HG03342 (cell line): Measurements from ENCODE around the gene FBRSL1.

Experiments used
- ATAC-seq: cut with Tn5 transposase; IDR thresholded peaks from one replicate; pipeline ENCODE4 v1.9.1; 2021; ENCODE audit warnings: mild to moderate bottlenecking, moderate library complexity; ENCODE audit not compliant: unreplicated experiment

Gene FBRSL1

DNA sequence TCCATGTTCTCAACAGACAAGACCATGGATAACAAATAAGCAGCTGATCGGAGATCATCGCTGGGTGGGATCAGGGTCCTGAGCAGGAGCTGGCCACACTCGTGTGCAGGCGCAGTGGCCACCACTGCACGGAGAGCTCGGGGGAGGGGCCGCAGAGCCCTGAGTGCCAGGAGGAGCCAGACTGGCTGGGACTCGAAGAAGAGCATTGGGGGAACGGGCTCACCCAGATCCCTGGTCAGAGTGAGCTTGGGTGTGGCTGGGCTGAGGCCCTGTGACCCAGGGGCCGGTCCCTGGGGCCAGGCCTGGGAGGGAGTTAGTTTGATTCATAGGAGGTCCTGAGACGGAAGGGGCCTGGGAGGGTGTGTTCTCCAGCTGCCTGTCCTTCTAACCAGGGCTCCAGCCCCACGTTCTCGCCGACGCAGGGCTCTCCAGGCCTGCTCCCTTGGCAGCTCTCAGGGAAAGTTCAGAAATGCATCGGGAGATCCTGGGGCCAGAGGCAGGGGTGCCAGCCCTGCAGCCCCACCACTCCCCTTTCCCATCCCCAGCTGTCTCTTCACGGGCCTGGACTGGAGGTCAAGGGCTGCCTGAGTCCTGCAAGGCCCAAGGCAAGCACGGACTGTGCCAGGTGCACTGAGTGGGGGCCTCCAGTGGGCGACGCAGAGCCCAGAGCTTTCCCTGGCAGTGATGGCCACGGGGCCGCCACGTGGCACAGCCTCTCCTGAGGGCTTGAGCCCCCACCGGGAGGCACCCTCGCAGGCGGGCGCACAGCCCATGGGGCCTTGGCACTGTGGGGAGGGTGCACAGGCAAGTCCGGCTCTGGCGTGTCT lies 48.1 kb downstream of the FBRSL1 start:
- no peak for ATAC-seq

DNA sequence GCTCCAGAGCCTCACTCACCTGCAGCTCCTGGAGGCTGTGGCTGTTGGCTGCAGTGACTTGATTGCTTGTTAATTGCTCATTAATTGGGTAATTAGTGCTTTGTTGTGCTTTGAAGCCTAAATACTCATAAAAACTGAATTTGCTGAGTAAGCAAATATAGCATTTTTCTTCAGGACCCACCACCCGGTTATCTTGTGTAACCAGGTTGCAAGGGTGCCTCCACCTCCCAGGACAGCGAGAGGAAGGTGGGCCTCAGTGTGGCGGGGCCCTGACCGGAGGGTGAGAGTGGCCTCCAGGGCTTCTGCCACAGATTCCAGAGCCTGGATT lies 48.7 kb downstream of the FBRSL1 start:
- no peak for ATAC-seq

DNA sequence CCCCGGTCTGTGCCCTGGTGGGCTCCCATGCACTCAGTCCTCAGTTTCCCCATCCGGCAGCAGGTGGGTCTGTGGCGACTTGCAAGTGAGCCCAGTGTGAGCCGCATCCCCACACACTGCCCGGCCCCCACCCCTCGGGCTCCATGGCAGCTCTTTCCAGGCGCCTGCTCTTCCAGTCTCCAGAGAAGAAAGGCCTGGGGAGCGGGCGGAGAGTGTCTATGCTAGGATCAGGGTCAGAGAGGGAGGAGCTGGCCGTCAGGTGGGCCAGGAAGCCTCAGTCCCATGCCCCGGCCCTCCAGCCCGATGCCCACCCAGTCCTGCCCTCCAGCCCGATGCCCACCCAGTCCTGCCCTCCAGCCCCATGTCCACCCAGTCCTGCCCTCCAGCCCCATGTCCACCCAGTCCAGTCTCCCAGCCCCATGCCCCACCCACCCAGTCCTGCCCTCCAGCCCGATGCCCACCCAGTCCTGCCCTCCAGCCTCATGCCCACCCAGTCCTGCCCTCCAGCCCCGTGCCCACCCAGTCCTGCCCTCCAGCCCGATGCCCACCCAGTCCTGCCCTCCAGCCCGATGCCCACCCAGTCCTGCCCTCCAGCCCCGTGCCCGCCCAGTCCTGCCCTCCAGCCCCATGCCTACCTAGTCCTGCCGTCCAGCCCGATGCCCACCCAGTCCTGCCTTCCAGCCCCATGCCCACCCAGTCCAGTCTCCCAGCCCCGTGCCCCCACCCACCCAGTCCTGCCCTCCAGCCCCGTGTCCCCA lies 49.2 kb downstream of the FBRSL1 start:
- no peak for ATAC-seq

DNA sequence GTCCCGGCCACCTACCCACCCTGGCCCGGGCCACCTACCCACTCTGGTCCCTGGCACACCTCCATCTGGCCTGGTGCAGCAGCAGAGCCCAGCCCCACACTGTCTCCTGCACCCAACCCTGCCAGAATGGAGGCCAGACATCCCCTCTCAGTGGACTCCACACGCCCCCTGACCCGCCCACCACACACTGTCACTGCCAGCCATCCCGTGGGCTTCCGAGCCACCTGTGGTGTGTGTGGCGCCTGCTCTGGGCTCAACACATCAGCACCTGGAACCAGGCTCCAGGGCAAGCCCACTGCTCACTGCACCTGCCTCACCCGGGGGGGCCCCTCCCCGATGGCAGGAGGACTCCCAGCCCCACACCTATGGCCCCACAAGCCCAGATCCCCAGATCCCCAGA lies 50.5 kb downstream of the FBRSL1 start:
- ATAC-seq, result no peak

DNA sequence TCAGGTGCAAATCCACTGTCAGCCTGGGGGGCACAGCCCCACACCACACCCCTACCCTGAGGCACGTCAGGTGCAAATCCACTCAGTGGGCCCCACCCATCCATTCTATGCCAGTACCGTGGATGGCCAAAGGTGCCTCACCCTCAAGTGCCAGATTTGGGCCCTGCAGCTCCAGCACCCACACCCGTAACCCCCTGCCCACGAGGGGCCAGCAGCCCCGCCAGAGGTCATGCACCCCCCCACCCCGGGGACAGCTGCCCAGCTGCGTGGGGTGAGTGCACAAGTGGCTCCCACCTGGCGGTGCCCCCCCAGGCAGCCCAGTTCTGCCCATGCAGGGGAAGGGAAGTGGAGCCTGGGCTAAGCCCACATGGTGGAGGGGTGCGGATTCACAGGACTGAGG lies 51.2 kb downstream of the FBRSL1 start:
- ATAC-seq, result no peak

DNA sequence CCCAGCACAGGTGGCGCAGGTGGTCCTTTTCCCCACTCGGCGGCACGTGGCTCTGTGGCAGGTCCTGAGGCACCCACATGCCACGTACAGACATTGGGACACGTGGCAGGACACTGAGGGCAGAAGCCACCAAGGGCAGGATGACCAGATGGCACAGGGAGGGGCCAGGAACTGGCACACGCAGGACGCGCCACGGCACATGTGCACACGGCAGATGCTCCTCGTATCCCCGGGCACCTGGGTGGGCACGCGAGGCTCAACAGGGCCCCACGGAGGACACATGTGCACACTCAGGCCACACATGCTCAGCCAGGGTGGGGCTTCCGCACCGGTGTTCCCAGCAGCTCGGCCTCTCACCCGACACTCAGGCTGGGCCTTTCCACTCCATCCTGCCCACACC lies 52.0 kb downstream of the FBRSL1 start:
- no peak for ATAC-seq

DNA sequence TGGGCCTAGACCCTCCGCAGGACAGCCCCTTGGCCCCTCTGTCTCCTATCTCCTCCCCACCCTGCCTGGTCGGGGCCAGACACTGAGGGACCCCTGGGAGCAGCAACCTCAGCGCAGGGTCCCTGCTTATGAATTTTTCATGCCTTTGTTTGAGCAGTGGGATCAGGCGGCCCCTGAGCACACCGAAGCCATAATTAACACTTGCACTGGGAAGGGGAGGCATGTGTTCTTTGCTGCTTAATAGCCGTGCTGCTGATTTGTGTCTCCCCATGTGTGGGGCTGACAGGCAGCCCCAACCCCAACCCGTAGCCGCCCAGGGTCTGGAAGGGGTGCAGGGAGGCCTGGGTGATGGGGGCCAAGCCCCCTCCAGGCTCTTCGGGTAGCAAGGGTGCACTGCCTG lies 52.7 kb downstream of the FBRSL1 start:
- no peak for ATAC-seq

DNA sequence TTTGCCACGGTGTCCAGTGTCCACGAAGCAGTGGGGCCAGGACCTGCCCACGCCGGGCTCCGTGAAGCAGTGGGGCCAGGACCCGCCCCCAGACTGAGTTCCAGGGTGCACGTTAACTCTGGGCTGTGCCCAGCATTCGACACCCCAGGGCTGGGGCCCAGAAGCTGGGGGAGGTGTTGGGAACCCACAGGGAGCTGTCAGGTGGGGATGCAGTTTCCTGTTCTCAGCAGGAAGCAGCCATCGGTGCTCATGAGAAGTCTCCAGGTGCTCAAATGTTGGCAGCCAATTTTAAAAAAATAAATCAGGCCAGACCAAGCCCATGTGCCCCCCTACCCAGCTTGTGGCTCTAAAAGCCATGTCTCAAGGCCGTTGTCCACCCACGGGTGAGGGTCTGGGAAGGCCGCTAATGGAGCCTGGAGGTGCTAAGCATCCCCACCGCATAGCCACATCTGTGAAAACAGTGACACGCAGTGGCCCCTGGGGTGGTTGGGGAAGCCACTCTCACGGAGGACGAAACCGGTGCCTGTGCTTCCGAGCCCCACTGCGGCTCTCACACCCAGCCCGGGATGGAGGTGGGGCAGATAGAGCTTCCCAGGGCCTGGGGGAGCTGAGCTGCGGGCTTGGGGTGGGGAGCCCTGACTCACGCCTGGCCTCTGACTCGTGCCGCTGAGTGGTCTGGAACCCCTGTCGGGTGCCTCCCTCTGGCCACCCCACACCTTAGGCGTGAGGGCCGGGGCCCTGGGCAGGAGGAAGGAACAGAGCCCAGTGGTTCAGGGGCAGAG lies 53.5 kb downstream of the FBRSL1 start:
- ATAC-seq, result no peak

DNA sequence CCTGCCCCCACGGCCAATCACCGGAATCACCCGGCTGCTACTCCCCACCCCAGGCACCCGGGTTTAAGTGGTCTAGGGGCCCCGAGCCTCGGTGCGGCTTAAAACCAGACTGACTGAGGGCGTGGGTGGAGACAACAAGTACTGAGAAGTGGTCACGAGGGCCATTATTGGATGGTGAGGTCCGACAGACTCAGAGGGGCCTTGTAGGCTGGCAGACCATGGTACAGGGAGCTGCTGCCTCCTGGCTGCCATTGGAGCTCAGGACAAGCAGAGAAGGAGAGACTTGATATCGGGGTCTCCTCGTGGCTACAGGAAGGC lies 54.1 kb downstream of the FBRSL1 start:
- no peak for ATAC-seq

DNA sequence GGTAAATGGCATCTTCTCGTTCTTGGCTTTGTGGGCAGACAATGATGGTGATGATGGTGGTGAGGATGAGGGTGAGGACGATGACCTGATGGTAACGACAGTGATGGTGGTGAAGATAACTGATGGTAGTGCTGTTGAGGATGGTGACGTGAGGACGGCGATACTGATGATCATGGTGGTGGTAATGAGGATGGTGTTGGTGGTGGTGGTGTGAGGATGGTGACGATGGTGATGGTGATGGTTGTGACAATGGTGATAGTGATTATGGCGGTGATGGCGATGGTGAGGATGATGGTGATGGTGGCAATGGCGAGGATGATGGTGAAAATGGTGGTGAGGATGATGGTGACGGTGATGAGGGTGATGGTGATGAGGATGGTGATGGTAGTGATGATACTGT lies 54.5 kb downstream of the FBRSL1 start:
- ATAC-seq, result no peak

DNA sequence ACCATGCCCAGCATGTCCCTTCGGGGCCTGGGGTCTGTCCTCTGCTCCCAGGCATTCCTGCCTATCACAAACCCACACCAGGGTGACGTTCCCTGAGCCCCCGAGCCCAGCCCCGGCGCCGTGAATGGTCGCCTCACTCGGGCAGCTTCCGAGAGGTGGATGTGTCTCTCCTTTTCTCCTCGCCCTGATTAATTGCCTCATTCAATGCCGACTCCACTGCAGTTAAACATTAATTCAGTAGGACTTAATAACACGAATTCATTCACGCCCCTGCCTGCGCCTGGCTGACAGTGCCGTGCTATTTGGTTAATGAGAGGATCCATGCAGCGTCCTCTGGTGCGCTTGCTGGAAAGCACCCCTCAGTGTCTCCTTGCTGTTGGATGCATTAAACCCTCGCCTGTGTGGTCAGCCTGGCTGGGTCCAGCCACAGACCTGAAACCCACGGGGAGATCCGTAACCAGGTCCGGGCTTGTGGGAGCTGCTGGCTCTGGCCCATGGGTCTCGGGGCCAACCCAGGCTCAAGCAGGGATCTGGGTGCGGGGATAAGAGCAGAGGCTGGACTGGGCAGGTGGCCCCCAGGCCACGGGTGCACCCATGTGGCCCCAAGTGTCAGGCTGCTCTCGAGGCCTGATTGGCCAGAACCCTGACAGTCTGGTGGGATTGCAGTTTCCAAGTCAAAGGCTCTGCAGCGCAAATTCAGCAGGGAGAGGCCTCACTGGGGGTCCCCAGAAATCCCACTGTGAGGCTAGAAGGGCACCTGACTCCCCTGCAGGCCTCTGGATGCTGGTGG lies 55.4 kb downstream of the FBRSL1 start:
- ATAC-seq, result no peak

DNA sequence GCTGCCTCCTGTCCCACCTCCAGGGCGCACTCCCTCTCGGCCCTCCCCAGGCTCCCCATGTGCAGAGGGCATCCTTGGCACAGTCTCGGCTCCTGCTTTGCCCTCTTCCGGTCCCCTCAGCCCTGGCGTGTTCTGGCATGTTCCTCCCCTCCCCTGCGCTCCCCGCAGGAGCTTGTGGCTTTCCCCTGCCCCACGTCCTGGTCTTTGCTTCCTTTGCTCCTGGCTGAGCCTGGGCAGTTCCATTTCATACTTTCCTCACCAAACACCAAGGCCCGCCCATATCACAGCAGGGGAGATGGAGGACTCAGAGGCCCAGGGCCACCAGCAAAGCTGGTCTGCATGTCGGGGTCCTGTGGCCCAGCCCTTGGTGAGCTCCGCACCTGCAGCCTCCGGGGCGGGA lies 56.0 kb downstream of the FBRSL1 start:
- ATAC-seq, result no peak

DNA sequence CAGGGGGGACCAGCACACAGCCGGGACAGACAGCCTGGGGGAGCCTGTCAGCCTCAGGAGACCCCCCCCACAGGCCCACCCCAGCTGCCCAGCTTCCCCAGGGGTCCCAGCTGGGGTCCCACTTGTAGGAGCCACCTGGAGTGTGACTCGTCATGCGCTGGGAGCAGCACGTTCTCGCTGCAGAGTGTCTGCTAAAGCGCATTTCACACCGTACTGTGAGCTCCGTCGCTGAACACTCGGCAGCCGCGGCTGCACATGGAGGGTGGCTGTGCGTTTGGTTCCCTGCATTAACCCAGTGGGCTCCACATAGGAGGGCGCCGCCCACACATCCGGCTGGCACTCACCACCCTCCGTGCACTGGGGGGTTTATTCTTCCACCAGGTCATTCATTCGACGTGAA lies 56.7 kb downstream of the FBRSL1 start:
- no peak for ATAC-seq

DNA sequence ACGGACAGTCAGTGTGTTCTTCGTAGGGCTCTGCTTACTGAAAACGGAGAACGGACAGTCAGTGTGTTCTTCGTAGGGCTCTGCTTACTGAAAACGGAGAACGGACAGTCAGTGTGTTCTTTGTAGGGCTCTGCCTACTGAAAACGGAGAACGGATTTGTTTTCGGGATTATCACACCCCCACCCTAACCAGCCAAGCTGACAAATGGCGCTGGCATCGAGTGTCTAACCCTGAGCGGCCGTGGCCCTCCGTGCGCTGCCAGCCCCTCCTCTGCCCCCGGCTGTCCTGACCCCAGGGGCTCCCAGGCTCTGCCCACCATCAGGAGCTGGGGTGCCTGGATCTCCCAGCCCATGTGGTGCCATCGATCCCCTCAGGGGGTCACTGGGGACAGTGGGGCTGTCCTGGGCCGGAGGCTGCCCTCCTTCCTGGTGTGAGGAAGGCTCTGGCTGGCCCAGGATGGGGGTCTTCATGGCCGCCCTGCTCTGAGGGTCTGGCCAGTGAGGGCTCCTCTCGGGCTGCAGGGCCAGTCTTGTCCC lies 57.3 kb downstream of the FBRSL1 start:
- no peak for ATAC-seq

DNA sequence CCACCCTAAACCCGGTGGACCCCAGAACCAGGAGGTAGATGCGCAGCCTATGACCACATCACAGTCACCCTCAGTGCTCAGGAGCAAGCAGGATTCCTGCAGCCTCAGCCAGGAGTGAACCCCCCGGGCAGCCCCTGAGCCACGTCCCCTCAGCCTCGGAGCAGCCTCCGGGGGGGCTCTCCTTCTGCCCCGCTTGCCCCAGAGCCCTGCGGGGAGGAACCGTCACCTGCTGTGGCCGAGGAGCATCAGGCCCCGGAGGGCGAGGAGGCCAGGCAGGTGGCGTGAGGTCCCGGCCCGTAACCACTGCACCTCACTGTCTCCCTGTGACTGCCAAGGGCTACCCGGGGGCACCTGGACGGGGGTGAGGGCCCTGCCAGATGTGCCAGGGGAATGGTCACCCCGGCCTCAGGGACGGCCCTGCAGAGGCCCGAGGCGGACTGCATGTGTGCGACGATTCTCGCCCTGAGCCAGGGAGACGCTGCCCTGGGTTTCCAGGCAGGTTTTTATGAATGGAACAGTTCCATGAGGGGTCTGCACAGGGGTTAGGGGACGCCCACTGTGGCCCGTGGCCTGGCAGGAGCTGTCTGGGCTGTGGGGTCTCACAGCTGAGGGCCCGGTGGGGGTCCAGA lies 58.6 kb downstream of the FBRSL1 start:
- no peak for ATAC-seq

DNA sequence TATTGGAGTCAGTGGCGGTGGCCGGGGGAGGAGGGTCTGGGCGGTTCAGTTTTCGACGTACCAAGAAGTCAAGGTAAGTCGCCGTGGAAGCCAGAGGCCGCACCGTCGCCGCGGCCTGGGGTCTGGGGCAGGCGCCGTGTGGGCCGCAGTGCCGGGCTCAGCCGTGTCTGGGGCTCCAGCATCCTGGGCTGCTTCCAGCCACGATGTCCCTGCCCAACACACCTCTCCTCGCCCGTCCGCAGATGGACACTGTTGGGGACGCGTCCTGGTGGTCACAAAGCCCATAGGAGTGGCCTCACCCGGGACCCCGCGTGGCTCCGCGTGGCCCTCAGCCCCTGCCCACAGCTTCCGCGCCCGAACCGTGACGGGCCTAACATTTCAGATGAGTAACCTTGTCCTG lies 59.1 kb downstream of the FBRSL1 start:
- no peak for ATAC-seq

DNA sequence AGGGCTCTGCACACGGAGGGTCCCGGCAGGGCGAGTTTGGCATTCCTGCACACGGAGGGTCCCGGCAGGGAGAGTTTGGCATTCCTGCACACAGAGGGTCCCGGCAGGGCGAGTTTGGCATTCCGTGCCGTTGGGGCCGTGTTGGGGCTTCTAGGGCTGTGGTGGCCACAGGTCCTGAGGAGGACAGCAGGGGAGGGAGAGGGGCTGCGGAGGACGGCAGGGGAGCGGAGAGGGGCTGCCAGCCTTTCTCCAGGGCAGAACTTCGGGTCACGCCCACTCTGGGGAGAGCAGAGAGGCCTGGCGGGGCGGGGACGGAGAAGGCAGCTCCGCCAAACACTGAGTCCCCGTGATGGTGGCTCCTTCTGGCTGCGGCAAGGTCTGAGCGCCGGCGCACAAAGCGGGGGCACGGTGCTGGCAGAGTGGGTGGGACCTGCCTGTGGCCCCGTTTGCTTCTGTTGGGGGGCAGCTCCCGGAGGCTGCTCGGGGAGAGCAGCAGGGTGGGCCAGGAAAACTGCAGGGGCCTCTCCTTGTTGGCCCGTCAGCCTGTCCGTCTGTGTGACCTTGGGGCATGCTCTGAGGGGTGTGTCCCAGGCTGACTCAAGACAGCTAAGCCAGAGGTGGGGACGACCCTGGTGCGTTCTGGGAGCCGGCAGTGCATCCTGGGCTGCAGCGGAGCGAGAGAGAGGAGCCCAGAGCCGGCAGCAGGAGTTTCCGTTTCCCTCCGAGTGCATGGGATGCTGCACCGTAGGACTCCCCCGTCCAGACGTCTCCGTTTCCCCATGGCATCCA lies 60.3 kb downstream of the FBRSL1 start:
- ATAC-seq, result no peak

DNA sequence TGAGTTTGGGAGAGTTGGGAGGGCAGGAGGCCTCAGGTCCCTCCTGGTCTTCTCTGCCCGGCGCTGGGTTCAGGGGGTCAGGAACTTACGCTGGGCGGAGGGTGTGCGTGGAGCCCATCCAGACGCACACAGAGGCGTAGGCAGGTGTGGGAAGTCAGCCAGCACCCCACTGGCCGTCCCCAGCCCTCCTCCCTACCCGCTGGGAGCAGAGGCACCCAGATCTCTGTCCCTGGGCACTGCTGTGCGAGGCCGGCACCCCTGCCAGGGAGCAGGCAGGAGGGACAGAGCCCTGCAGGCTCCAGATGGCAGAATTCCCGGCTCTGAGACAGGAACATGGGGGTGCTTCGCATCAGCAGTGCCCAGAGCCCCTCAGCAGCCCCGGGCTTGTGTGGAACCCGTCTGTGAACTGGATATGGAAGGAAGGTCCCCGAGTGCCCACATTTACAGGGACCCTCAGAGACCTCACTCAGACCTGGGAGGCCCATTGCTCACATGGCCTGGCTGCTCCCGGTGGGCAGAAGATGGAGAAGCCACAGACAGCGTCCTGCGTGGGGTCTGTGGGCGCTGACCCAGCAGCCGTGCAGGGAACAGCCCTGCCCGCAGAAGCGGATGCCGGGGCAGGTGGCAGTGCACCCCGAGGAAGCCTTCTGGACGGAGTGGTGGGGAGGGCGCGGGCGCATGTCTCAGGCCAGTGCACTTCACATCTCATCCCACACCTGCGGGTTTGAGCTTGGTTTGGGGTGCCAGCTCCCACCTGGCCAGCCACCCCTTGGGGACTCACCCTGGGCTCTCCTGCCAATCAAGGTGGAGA lies 61.1 kb downstream of the FBRSL1 start:
- no peak for ATAC-seq

DNA sequence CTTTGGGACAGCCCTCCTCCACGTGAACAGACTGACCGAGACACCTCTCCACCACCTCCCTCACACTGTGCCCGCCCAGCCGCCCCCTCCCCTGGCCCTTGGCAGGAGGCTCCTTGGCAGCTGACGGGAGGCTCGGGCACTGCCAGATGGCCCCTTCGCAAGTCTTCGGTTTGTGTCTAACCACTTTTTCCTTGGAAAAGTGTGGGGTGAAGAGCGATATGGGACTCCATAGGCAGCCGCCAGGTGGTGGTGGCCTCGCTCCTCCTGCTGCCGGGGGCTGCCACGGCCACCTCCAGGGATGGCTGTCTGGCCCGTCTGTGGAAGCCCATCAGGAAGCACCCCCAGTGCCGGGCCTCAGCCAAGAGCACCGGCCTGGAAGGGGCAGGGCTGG lies 61.7 kb downstream of the FBRSL1 start:
- no peak for ATAC-seq
